DMS53 (cell line): Measurements from ENCODE around the gene PDE3B.
"Not testable (repeated sequence)": the region's sequence is repeated elsewhere in the genome, so short reads cannot be mapped to it uniquely, and the experiment has no call there.

ENCODE experiments used
- DNase-seq: peaks from one replicate; lab custom pipeline; 2025; lab: John Stamatoyannopoulos, UW

Gene PDE3B

DNA sequence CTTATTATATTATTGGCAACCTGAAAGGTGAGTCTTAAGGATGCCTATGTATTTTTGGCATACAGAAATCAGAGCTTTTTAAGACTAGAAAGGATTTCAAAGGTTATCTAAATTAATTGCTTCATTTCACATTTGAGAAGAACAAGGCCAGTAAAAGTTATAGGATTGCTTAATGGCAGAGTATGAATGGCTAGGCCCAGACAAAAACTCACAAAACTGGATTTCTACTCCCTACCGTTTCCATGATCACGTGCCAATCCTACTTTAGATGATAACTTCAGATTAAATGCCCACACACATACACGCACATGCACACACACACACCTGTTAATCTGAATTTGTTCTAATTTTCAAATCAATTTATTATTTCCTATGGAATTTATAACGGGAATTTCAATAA lies 1.8 kb upstream of the PDE3B start:
- DNase-seq = no peak

GRCh38 chr11:14642453-14642852 lies 1.2 kb upstream of the PDE3B start:
- DNase-seq = no peak

- DNase-seq = peak; percentile 57
Observed at GRCh38 chr11:14642873-14643696, 519 bp upstream of the PDE3B start.

DNA sequence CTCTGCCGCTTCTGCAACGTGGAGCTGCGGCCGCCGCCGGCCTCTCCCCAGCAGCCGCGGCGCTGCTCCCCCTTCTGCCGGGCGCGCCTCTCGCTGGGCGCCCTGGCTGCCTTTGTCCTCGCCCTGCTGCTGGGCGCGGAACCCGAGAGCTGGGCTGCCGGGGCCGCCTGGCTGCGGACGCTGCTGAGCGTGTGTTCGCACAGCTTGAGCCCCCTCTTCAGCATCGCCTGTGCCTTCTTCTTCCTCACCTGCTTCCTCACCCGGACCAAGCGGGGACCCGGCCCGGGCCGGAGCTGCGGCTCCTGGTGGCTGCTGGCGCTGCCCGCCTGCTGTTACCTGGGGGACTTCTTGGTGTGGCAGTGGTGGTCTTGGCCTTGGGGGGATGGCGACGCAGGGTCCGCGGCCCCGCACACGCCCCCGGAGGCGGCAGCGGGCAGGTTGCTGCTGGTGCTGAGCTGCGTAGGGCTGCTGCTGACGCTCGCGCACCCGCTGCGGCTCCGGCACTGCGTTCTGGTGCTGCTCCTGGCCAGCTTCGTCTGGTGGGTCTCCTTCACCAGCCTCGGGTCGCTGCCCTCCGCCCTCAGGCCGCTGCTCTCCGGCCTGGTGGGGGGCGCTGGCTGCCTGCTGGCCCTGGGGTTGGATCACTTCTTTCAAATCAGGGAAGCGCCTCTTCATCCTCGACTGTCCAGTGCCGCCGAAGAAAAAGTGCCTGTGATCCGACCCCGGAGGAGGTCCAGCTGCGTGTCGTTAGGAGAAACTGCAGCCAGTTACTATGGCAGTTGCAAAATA lies 816 bp downstream of the PDE3B start:
- DNase-seq = peak; percentile 83

GRCh38 chr11:14645015-14645912 lies 1.7 kb downstream of the PDE3B start:
- peak; percentile 66 for DNase-seq

DNA sequence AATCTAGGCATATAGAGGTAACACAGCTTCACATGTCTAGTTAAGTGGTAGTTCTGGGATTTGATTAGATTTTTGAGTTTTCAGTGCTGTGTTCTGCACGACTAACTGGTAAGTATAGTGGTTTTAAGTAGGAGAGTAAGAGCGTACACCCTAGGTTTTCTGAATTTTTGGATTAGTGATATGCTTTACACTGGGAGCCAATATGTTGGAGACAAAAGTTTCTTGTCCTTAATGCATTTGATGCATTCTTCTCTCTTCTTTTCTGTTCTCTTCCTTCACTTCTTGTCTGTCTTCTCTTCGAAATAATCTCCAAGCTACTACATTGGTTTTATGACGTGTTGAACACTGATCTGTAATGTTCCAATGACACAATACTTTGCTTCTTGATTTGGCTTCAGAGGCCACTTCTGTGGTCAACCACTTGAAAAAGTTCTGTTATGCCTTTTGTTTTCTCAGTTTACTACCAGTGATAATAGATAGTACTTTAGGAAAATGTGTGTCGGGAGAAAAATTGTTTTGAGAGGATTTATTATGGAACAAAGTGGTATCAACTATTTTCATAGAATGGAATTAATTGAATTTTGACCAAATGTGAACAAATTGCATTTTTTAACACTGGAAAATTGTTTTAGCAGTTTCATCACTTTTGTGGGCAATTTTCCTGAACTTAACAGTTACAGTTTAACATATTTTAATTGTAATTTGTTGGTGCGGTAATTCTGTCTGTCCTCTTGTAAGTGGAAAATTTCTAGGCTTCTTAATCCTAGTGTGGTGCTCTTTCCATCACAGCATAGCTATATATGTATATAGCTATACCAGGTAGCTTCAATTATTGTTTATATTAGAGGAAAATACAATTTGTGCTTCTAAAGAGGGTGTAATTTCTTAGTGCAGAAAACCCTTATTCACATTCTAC lies 2.6 kb downstream of the PDE3B start:
- DNase-seq = peak; percentile 28

- no peak for DNase-seq
Observed at GRCh38 chr11:14650064-14650463, 6.5 kb downstream of the PDE3B start.

DNA sequence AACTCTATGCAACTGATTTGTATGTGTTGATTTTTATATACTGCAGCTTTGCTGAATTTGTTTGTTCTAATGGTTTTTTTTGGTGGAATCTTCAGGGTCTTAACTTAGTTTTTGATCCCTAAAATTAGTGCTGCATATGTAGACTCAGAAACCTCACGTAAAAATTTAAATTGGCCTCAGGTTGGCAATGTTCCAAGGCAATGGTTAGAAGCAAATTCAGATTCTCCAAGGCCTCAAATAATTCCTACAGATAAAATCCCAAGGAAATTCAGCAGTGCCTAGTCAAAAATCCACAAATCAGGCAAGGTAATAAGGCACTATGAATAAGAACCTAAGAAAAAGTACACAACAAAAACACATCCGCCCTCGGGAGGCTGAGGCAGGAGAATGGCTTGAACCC lies 9.5 kb downstream of the PDE3B start:
- no peak for DNase-seq

- DNase-seq = no peak
Observed at GRCh38 chr11:14655435-14655834, 11.8 kb downstream of the PDE3B start.

DNA sequence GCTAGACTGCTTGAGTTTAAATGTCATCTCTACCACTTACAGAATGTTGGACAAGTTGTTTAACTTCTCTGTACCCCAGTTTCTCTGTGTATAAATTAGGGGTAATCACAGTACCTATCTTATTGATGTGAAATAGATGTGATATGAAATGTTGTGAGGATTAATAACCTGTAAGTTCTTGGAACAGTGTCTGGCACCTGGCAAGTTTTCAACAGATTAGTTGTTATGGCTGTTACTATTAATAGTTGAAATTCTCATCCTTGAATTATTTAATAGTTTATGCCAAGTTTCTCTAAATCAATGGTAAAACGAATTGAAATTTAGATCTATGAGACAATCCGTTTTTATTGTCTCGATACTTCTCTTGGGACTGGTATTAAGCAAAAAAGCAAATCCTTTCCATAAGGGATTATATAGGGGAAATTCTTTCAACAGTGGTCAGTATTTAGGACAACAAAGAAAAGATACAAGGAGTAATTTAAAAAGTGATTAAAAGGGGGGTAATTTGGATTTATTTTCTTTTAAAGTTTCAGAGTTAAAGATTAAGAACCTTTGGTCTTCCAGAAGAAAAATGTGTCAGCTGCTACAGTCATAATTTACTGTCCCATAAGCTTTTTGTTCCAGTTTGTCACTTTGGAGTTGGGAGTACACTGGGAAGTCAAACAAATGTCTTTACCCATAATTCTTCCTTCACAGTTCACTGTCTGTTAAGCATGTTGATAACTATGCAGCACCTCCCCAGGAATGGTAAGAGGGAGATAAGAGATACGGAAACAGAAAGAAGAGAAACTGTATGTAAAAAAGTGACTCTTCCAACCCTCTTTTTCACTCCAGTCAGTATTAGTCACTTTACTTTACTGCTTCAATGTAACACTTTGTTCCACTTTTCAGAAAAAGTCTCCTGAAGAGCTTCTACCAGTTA lies 13.2 kb downstream of the PDE3B start:
- DNase-seq = no peak

- DNase-seq = no peak
Observed at GRCh38 chr11:14657841-14658240, 14.2 kb downstream of the PDE3B start.

- not testable (repeated sequence) for DNase-seq
Observed at GRCh38 chr11:14664926-14665325, 21.3 kb downstream of the PDE3B start.

DNA sequence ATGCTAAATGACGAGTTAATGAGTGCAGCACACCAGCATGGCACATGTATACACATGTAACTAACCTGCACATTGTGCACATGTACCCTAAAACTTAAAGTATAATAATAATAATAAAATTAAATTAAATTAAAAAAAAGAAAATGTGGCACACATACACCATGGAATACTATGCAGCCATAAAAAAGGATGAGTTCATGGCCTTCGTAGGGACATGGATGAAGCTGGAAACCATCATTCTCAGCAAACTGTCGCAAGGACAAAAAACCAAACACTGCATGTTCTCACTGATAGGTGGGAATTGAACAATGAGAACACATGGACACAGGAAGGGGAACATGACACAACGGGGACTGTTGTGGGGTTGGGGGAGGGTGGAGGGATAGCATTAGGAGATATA lies 23.7 kb downstream of the PDE3B start:
- DNase-seq = not testable (repeated sequence)

DNA sequence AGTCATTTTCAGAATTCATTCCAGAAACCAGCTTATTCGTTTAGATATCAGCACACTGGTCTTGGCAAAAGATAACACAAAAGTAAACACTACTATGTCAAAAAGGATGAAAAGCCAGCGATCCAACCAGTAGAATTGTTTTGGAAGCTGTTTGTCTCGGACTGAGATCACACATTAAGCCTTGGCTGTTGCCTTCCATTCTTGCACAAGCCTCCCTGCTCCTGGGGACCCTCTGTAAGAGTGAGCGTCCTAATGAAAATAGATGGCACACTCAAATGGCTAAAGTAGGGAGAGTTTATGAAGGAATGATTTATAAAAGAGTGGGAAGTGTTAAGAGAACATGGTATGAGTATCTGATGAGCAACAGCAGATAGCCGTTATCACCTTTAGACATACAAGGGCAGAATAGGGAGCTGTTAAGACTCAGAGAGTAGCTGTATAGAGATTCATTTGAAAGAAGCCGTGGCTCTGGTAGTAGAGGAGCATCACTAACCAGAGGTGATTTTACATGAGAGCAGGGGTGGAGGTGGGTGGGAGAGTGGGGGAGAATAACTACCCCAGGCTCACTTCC lies 25.2 kb downstream of the PDE3B start:
- DNase-seq = no peak

DNA sequence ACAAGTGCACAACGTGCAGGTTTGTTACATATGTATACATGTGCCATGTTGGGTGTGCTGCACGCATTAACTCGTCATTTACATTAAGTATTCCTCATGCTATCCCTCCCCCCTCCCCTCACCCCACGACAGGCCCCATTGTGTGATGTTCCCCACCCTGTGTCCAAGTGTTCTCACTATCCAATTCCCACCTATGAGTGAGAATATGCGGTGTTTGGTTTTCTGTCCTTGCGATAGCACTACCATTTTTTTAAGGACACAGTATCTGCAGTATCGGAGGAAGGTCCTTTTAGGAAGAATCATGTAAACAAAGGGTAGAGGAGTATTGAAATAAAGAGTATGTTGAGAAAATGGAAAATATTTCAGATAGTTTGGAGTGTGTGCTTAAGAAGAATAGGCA lies 25.9 kb downstream of the PDE3B start:
- no peak for DNase-seq

GRCh38 chr11:14669958-14670357 lies 26.4 kb downstream of the PDE3B start:
- no peak for DNase-seq

DNA sequence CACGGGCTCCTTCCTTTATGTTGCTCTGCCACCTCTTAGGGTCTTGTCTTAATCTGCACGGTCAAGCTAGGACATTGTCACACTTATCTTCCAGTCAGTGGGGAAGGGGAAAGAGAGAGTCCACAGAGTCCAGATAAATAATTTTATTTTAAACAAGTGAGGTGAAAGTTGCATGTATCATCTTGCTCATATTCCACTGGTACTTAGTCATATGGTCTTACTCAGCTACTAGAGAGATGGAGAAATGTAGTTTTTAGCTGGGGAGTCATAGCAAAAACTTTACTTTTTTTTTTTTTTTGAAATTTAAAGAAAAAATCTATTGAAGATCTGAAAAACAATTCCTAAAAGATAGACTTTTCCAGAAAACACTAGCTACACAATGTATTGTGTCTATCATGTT lies 29.0 kb downstream of the PDE3B start:
- no peak for DNase-seq

GRCh38 chr11:14673421-14673820 lies 29.8 kb downstream of the PDE3B start:
- DNase-seq = no peak

GRCh38 chr11:14673824-14674405 lies 30.3 kb downstream of the PDE3B start:
- DNase-seq = no peak
